GM18858 (cell line): ENCODE measurements around the gene LYSET.
"Not testable (repeated sequence)": the region's sequence is repeated elsewhere in the genome, so short reads cannot be mapped to it uniquely, and the experiment has no call there.

Experiments used
- ATAC-seq: cut with Tn5 transposase; IDR thresholded peaks from one replicate; pipeline ENCODE4 v1.9.1; 2021; ENCODE audit not compliant: unreplicated experiment

Gene LYSET

DNA sequence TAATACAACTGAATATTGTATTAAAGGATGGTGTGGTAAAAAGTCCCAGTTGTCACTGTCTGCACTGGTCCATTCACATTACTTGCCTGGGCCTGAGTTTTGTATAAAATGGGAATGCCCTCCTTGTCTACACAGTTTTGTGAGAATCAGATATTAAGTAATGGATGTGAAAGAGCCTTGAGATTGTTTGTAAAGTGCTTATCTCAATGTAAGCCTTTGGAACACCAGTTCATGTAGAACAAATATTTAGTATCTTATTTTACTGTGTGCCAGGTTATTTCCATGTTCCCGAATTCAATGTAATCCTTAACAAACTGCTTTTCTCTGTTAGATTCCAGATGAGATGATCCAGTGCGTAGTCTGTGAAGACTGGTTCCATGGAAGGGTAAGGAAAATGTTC lies 29.5 kb downstream of the LYSET start:
- no peak for ATAC-seq

DNA sequence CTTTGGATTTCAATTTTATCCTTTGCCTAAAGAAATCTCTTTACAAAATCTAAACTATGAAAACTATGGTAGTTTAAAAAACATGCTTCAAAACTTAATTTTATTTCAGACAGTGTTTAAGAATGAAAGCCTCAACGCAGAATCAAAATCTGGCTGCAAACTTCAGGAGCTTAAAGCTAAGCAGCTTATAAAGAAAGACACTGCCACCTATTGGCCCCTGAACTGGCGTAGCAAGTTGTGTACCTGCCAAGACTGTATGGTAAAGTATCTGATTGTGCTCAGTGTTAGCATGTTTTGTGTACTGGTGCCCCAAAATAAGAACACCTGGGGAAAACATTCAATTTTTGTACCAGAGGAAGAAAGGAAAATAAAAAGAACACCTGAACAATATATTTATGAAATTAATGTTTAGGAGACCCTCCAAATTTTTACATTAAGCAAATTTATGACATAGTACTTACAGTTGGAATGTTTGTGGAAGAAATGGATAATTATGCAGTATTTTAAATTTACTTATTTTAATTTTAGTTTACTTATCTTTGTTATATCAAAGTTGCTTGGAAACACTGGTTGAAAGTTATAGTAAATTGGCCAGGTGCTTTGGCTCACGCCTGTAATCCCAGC lies 34.1 kb downstream of the LYSET start:
- ATAC-seq, result no peak

DNA sequence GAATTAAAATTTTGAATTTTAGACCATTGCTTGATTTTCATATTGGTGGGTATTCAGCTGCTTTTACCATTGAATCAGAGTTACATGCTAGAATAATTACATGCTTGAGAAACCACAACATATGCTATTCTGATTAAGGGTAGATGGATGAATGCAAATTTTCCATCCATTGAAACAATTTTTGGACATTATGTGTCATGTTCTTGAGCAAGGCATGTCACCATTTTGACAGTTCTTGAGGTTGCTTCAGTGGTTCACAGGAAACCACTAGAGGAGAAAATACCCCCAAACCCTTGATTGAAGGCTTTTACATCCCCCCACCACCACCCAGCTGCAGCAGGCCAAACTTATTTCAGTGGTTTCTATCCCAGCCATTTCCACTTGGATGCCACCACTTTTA lies 35.4 kb downstream of the LYSET start:
- ATAC-seq, result no peak

DNA sequence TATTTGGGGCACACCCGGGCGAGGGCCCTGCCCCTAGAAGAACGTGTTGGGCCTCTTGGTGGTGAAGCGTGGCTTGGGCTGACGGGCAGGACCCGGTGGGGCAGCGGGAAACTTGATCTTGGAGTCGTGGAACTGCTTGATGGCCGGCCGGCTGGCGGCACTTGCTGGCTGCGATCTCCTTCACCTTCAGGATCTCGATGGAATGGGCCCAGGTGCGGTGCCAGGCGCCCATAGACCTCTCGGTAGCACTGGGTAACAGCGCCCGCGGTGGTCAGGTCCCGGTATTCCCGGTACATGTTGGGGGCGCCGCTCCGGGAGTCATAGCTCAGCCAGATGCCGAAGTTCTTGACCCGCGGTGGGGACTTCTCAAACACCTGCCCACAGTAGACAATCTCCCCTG lies 38.4 kb downstream of the LYSET start:
- no peak for ATAC-seq

- ATAC-seq, result no peak
These were observed 43.4 kb downstream of the LYSET start for GRCh38 chr14:93228550-93228949.

DNA sequence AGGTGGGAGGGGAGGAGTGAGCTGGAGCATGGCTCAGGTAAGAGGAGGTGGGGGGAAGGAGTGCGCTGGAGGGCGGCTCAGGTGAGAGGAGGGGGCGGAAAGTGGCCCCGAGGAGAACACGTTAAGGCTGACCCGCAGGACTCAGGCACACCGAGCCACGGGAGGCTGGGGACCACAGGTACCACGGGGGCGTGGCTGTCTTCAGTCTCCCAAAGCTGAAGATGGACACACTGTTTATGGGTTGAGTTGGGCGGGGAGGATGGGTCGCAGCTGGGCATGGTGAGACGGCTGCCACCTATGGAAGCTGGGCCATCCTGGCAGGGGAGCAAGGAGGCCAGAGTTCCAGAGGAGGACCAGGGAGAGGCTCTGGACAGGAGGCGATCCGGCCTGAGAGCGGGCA lies 45.4 kb downstream of the LYSET start:
- no peak for ATAC-seq

DNA sequence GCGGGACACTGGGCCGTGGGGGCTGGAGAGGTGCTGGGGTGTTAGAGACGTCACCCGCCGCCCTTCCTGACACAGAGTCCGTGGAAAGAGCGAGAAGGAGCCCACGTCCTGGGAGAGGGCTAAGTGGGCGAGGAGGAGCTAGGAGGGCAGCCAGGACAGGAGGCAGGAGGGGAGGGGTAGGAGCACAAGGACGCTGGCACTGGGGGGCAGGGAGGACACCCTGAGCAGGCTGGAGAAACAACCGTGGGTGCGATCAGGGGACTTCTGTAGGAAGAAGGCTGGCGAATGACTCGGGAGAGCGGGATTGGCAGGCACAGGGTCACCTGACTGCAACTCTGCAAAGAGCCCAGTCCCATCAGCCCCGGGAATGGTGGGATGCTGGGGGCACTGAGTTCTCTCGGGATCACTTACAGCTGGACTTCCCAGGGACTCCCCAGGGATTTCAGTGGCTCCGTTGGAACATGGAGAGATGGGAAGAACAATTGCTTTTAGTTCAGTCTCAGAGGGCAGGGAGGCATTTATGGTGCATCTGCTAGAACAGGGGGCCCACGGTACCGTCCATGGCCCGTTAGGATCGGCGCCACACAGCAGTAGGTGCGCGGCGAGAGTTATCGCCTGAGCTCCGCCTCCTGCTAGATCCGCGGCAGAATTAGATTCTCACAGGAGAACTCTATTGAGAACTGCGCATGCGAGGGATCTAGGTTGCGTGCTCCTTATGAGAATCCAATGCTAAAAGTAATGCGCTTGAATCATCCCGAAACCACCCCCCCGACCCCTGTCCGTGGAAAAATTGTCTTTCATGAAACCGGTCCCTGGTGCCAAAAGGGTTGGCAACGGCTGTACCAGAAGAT lies 46.2 kb downstream of the LYSET start:
- no peak for ATAC-seq

- no peak for ATAC-seq
These were observed 47.0 kb downstream of the LYSET start for GRCh38 chr14:93232159-93232558.

- ATAC-seq, result not testable (repeated sequence)
These were observed 48.0 kb downstream of the LYSET start for GRCh38 chr14:93233078-93233477.

- ATAC-seq, result no peak
These were observed 49.7 kb downstream of the LYSET start for GRCh38 chr14:93234798-93235197.
